Activated T-cell treated with anti-CD3 and anti-CD28 coated beads, Interleukin-2, amount 50 U/mL, for 24 hours (primary cell): ENCODE results near the gene ARL1.
"Not testable (repeated sequence)": the region's sequence is repeated elsewhere in the genome, so short reads cannot be mapped to it uniquely, and the experiment has no call there.

ENCODE experiments used
- DNase-seq: peaks from one replicate; pipeline ENCODE4 v3.0.0-alpha.2; 2020
- H3K27ac Mint-ChIP-seq: 2 replicates; pipeline ENCODE4 v1.8.0; 2020; ENCODE audit warnings: mild to moderate bottlenecking, mixed read lengths
- H3K27me3 Mint-ChIP-seq: 2 replicates; pipeline ENCODE4 v1.8.0; 2020; ENCODE audit warnings: mixed read lengths
- H3K36me3 Mint-ChIP-seq: 2 replicates; pipeline ENCODE4 v1.8.0; 2020; ENCODE audit warnings: low read depth, mixed read lengths
- H3K4me1 Mint-ChIP-seq: 2 replicates; pipeline ENCODE4 v1.8.0; 2020; ENCODE audit warnings: low read depth, mixed read lengths
- H3K4me3 Mint-ChIP-seq: 2 replicates; pipeline ENCODE4 v1.8.0; 2020; ENCODE audit warnings: mild to moderate bottlenecking, moderate library complexity, mixed read lengths
- H3K9me3 Mint-ChIP-seq: 2 replicates; pipeline ENCODE4 v1.8.0; 2020; ENCODE audit warnings: mixed read lengths

Gene ARL1

DNA sequence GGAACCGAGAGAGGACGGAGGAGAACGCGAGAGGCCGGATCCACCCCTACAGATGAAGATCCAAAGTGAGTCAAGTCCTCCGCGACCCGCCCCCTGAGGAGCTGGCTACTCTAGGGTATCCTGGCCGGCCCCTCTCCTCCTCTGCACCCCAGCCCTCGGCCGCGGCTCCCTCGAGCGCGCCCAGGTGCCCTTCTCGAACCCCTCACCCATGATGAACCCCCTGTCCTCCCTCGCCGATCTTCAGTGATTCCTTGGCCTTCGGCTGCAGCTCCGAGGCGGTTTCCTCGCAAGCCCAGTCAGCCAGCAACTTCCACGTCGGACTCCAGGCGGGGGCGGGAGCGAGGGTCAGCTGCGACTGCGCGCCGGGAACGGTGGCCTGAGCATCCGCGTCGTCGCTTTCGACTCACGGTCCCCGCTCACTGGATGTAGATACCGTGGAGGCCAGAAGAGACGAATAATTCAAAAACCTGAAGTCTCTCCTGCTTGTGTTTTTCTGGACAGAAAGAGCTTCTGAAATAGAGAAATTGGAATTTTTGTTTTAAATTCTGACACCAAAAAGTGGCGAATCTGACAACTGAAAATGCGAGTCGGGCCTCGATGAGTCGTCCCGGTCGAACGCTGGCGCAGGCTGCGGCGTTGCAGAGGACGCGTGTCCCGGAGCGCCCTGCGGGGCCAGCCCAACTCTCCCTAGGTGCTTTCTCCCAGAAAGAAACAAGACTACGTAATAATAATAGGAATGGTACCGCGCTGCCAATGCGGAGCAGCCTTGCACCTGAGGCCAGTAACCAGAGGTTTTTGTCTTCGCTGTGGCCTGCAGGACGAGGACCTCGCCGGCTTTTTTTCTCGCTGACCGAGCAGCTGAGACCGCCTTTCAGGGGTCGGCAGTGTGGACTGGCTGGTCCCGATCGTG, at the start of gene ARL1:
TSS of gene ARL1 (minus strand) at position 337 of the 910 bp plus-strand sequence. CDS start at position 210, 127 bp downstream.
- Mint-ChIP-seq H3K36me3 (peaks cover 30% of the 10 kb centered on the region), H3K4me3 (peak within 1 kb of the TSS; percentile 94), H3K27me3 (peaks cover under 1% of the 10 kb centered on the region), H3K27ac (peak within 1 kb of the TSS; percentile 98), H3K9me3 (no peaks in the 10 kb centered on the region), H3K4me1 (peaks cover 21% of the 10 kb centered on the region)
- peak; percentile 89 for DNase-seq

DNA sequence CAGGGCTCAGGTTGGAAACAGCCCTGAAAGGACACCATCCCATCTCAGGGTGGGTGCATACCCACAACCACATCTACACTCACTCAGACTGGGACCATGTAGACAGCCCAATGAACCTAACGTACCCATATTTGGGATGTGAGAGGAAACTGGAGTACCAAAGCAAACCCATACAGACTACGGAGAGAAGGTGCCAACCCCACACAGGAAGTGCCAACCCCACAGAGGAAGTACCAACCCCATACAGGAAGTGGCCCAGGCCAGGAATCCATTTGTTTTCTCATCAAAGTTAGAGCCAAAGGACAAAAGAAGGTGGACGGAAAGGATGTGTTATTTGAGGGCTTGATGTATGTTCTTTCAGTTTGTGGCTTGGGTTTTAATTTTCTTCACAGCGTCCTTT, 48.1 kb upstream of the ARL1 start:
- Mint-ChIP-seq H3K4me1 (peaks cover 9% of the 10 kb centered on the region), H3K4me3 (peak overlapping the region; percentile 20)

DNA sequence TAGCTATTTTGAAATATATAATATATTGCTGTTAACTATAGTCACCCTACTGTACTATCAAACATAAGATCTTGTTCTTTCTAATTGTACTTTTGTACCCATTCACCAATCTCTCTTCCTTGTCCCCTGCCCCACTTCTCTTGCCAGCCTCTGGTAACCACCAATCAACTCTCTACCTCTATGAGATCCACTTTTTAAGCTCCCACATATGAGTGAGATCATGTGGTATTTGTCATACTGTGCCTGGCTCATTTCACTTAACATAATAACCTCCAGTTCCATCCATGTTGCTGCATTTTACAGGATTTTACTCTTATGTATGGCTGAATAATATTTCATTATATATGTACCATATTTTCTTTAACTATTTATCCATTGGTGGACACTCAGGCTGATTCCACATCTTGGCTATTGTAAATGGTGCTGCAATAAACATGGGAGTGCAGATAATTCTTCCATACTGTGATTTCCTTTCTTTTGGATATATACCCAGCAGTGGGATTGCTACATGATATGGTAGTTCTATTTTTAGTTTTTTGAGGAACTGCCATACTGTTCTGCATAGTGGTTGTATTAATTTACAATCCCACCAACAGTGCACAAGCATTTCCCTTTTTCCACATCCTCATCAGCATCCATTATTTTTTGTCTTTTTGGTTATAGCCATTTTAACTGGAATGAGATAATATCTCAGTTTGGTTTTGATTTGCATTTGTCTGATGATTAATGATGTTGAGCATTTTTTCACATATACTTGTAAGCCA, 34.1 kb upstream of the ARL1 start:
- H3K27me3 Mint-ChIP-seq, result peaks cover 6% of the 10 kb centered on the region
- H3K4me3 Mint-ChIP-seq, result no peak overlapping the region
- no peak overlapping the region for H3K27ac Mint-ChIP-seq
- DNase-seq, result no peak
- no peaks in the 10 kb centered on the region for H3K36me3 Mint-ChIP-seq
- no peaks in the 10 kb centered on the region for H3K4me1 Mint-ChIP-seq
- no peaks in the 10 kb centered on the region for H3K9me3 Mint-ChIP-seq

More for the DNA sequence above, 48.1 kb upstream of the ARL1 start:
- Mint-ChIP-seq H3K9me3 (peaks cover 8% of the 10 kb centered on the region), H3K36me3 (peaks cover 6% of the 10 kb centered on the region), H3K27ac (no peak overlapping the region), H3K27me3 (no peaks in the 10 kb centered on the region)
- DNase-seq, result peak; percentile 34

DNA sequence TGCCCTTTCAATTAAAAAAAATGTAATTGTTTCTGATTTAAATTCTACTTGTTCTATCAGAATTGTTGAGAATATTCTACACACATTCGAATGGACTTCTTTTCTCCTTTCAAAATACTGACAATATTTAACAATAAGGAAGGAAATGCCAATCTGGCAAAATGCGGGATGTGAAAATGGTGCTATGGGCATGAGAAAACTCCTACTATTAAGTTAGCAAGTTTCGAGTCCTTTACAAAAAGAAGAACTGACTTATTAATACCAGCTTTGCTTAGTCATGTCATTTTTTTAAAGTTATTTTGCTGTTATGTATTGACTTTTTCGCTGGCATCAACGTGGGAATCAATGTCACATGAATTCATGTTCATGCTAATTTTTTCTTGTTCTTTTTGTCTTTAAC, 31.7 kb upstream of the ARL1 start:
- Mint-ChIP-seq H3K36me3 (no peaks in the 10 kb centered on the region), H3K4me1 (no peaks in the 10 kb centered on the region), H3K9me3 (no peaks in the 10 kb centered on the region), H3K4me3 (no peak overlapping the region), H3K27me3 (peaks cover 9% of the 10 kb centered on the region), H3K27ac (no peak overlapping the region)
- DNase-seq, result no peak

DNA sequence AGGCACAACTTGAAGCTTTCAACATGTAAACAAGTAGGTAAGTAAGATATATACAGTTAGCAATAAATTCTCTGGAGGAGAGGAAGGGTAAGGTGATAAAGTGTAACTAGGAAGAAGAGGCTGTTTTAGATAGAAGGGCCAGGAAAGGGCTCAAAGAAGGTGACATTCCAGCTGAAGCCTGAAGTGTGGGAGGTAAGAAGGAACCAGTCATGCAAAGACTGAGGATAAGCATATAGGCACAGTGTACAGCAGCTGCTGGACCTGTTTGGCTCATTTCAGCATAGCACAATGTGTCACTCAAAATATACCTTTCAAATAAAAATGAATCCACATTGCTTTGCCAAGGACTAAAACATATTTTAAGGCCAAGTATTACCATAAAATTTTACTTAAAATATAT, 28.6 kb upstream of the ARL1 start:
- Mint-ChIP-seq H3K27ac (no peak overlapping the region), H3K27me3 (peaks cover 9% of the 10 kb centered on the region), H3K4me3 (no peak overlapping the region), H3K36me3 (no peaks in the 10 kb centered on the region), H3K9me3 (no peaks in the 10 kb centered on the region), H3K4me1 (no peaks in the 10 kb centered on the region)
- no peak for DNase-seq

DNA sequence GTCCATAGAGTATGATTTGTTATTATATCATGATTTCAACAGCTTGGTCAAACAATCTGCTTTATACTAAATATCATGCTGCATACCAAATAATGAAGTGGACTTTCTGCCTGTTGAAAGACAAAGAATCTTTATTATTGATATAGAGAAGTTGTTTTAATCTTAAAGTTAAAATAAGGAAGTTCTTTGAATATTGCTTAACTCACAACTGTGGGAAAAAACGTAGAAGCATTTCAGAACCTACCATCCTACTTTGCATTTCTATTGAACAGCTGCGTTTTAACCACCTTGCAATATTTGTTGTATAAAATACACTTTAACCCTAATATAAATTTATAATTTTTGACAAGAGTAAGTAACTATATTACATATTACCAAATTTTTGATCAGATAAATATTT, 22.9 kb upstream of the ARL1 start:
- no peak for DNase-seq
- H3K4me1 Mint-ChIP-seq, result no peaks in the 10 kb centered on the region
- peaks cover 7% of the 10 kb centered on the region for H3K27me3 Mint-ChIP-seq
- no peaks in the 10 kb centered on the region for H3K36me3 Mint-ChIP-seq
- no peak overlapping the region for H3K4me3 Mint-ChIP-seq
- H3K27ac Mint-ChIP-seq, result no peak overlapping the region
- H3K9me3 Mint-ChIP-seq, result no peaks in the 10 kb centered on the region

DNA sequence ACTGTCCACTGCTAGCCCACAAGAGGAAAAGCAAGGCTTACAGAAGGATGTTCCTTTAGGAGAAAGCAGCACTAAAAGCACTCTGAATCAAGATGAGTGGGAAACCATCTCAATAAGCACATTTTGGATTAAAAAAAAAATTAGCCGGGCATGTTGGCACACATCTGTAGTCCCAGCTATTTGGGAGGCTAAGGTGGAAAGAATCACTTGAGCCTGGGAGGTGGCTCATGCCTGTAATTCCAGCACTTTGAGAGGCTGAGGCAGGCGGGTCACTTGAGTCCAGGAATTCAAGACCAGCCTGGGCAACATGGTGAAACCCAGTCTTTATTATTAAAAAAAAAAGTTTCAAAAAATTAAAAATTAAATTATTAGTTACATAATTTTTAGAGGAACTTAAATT, 17.0 kb upstream of the ARL1 start:
- Mint-ChIP-seq H3K27ac (no peak overlapping the region), H3K36me3 (no peaks in the 10 kb centered on the region), H3K9me3 (no peaks in the 10 kb centered on the region), H3K4me1 (no peaks in the 10 kb centered on the region), H3K27me3 (peaks cover 11% of the 10 kb centered on the region), H3K4me3 (no peak overlapping the region)
- DNase-seq, result no peak

DNA sequence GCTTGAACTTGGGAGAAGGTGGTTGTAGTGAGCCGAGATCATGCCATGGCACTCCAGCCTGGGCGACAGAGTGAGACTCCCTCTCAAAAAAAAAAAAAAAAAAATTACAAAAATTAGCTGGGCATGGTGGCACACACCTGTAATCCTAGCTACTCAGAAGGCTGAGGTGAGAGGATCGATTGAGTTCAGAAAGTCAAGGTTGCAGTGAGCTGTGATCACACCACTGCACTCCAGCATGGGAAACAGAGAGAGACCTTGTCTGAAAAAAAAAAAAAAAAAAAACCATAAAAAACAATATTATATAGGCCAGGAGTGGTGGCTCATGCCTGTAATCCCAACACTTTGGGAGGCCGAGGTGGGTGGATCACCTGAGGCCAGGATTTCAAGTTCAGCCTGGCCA, 14.5 kb upstream of the ARL1 start:
- not testable (repeated sequence) for H3K36me3 Mint-ChIP-seq, DNase-seq, H3K4me1 Mint-ChIP-seq, H3K27me3 Mint-ChIP-seq, H3K9me3 Mint-ChIP-seq, H3K27ac Mint-ChIP-seq, H3K4me3 Mint-ChIP-seq

DNA sequence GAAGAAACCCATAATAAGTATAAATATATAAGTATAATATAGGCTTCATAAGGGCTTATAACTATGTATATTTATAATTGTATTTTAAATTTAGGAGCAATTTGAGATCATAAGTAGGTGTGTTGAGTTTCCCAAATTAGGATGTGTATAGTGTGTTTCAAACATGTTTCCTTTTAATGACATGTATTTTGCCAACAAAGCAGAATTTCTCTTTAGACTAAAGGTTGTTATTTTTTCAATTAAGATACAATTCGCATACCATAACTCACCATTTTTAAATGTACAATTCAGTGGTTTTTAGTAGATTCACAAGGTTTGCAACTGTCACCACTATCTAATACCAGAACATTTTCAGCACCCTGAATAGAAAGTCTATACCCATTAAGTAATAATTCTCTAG, 7.7 kb upstream of the ARL1 start:
- Mint-ChIP-seq H3K4me1 (no peaks in the 10 kb centered on the region), H3K27ac (no peak overlapping the region), H3K36me3 (no peaks in the 10 kb centered on the region), H3K9me3 (no peaks in the 10 kb centered on the region), H3K27me3 (peaks cover 6% of the 10 kb centered on the region), H3K4me3 (no peak overlapping the region)
- DNase-seq, result no peak

DNA sequence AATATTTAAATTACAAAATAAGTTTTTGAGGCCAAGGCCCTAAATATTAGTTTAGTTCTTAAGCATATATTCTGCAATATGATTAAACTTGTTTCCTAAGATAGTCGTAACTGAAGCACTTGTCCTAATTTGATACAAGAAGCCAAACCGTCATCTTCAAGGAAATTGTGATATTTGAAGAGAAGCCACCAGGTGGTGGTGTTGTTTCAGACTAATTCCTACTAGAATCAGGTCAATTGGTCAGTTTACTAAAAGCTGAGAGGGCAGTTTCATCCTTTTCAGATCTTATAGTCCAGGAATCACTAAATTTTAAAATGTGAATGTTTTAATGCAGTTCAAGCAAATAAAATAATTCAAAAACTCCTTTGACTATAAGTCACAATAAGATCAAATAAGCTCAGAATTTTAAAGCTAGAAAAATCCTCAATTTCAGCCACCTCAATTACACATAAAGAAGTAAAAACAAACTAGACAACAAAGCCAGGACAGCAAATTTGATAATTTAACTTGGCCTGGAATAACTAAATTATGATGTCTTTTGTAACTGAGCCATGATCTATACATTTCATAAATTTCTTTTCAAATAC, 7.1 kb upstream of the ARL1 start:
- no peaks in the 10 kb centered on the region for H3K4me1 Mint-ChIP-seq
- no peak for DNase-seq
- peaks cover 6% of the 10 kb centered on the region for H3K27me3 Mint-ChIP-seq
- no peak overlapping the region for H3K4me3 Mint-ChIP-seq
- H3K9me3 Mint-ChIP-seq, result no peaks in the 10 kb centered on the region
- H3K36me3 Mint-ChIP-seq, result no peaks in the 10 kb centered on the region
- no peak overlapping the region for H3K27ac Mint-ChIP-seq

DNA sequence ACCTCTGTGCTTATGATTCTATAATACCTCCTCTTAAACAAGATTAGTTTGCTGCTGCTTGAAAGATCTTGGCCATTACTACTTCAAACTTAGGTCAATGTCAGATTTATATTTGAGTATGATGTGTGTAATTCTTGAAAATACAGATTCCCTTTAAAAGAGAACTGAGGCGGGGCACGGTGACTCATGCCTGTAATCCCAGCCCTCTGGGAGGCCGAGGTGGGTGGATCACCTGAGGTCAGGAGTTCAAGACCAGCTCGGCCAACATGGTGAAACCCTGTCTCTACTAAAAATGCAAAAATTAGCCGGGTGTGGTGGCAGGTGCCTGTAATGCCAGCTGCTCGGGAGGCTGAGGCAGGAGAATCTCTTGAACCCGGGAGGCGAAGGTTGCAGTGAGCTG, 2.6 kb upstream of the ARL1 start:
- Mint-ChIP-seq H3K4me1 (peaks cover 15% of the 10 kb centered on the region), H3K36me3 (peaks cover 17% of the 10 kb centered on the region)
- H3K27ac Mint-ChIP-seq, DNase-seq, H3K4me3 Mint-ChIP-seq, H3K9me3 Mint-ChIP-seq, H3K27me3 Mint-ChIP-seq: not testable (repeated sequence)

DNA sequence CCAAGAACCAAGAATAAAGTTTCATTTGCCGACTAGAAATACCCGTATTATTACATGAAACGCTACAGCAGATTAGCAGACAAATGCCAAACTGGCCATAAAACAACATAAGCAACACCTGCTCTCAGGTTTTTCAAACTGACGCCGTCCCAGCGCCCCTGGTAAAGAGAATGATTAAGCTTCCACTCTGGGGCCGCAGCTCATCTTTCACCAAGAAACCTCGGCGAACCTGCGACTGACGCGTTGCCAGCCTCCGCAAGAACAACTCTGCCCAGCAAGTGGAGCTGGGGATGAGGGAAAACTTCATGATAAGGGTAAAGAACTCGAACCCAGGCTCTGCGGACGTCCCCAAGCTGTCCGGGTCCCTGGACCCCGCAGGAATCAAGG, 530 bp downstream of the ARL1 start:
- Mint-ChIP-seq H3K4me3 (peak overlapping the region; percentile 94), H3K27ac (peak overlapping the region; percentile 98)

DNA sequence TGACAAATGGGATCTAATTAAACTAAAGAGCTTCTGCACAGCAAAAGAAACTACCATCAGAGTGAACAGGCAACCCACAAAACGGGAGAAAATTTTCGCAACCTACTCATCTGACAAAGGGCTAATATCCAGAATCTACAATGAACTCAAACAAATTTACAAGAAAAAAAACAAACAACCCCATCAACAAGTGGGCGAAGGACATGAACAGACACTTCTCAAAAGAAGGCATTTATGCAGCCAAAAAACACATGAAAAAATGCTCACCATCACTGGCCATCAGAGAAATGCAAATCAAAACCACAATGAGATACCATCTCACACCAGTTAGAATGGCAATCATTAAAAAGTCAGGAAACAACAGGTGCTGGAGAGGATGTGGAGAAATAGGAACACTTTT, 16.4 kb downstream of the ARL1 start:
- H3K4me3 Mint-ChIP-seq, H3K27ac Mint-ChIP-seq, H3K9me3 Mint-ChIP-seq, DNase-seq, H3K27me3 Mint-ChIP-seq, H3K4me1 Mint-ChIP-seq: not testable (repeated sequence)
- peaks cover 80% of the 10 kb centered on the region for H3K36me3 Mint-ChIP-seq

More for the DNA sequence above, 530 bp downstream of the ARL1 start:
- H3K9me3 Mint-ChIP-seq, result no peaks in the 10 kb centered on the region
- H3K27me3 Mint-ChIP-seq, result no peaks in the 10 kb centered on the region
- H3K4me1 Mint-ChIP-seq, result peaks cover 21% of the 10 kb centered on the region
- H3K36me3 Mint-ChIP-seq, result peaks cover 35% of the 10 kb centered on the region
- no peak for DNase-seq

DNA sequence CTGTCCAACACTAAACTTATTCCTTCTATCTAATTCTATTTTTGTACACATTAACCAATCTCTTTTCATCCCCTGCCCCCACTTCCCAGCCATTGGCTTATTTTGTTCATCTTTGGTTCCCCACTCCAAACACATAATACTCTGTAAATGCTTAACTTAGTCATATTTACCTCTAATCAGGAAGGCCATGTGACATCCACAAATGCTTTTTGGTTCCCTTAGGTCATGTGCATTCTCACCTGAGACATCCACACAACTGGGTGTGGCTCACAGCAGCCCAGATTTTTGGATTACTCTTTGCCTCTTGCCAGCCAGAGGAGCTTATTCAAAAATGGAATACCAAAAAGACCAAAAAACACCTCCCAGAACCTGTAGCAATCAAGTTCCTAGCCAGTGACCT, 28.4 kb downstream of the ARL1 start:
- DNase-seq, result no peak
- Mint-ChIP-seq H3K4me3 (no peak overlapping the region), H3K27ac (peak overlapping the region; percentile 18), H3K4me1 (peaks cover 7% of the 10 kb centered on the region), H3K27me3 (no peaks in the 10 kb centered on the region), H3K36me3 (peaks cover 97% of the 10 kb centered on the region), H3K9me3 (no peaks in the 10 kb centered on the region)

DNA sequence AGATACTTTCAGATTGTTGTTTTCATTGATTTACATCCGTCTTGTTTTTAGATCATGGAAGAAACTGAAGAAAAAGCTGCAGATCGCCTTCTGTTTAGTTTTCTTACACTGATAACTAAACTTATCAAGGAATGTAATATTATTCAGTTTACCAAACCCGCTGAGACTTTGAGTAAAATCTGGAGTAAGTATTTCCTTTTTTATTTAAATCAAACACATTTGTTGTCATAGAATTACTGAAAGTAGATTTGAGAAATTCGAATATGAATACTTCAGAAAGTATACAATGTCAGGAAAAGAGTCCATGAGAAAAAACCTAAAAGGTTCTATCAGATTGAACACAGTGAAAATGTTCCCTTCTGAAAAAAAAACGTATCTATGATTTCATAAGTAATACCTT, 32.0 kb downstream of the ARL1 start:
- Mint-ChIP-seq H3K27ac (peak overlapping the region; percentile 55), H3K36me3 (peaks cover 95% of the 10 kb centered on the region), H3K4me3 (no peak overlapping the region), H3K4me1 (peaks cover 7% of the 10 kb centered on the region), H3K9me3 (no peaks in the 10 kb centered on the region), H3K27me3 (no peaks in the 10 kb centered on the region)
- DNase-seq, result no peak
